ENCODE results near the gene CNGB1.

- TF ChIP-seq, protein P1, sequence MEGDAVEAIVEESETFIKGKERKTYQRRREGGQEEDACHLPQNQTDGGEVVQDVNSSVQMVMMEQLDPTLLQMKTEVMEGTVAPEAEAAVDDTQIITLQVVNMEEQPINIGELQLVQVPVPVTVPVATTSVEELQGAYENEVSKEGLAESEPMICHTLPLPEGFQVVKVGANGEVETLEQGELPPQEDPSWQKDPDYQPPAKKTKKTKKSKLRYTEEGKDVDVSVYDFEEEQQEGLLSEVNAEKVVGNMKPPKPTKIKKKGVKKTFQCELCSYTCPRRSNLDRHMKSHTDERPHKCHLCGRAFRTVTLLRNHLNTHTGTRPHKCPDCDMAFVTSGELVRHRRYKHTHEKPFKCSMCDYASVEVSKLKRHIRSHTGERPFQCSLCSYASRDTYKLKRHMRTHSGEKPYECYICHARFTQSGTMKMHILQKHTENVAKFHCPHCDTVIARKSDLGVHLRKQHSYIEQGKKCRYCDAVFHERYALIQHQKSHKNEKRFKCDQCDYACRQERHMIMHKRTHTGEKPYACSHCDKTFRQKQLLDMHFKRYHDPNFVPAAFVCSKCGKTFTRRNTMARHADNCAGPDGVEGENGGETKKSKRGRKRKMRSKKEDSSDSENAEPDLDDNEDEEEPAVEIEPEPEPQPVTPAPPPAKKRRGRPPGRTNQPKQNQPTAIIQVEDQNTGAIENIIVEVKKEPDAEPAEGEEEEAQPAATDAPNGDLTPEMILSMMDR (conservative IDR thresholded peaks at IDR 0.05 in 1 of 2, IDR thresholded peaks at IDR 0.05 in 1 of 2; ENCODE audit: extremely low read depth in 1 of 2, insufficient read depth in 1 of 2, low read depth in 1 of 2, low read length in 2 of 2) = no peak
- no peak for TF ChIP-seq EZH2 (IDR thresholded peaks at IDR 0.05; ENCODE audit: borderline replicate concordance, low read length)
Observed at GRCh38 chr16:57834936-57835335, 136.0 kb downstream of the CNGB1 start.

Measured in mammary epithelial cell (primary cell).